K562 (cell line): Measurements from ENCODE around the gene MIB2. TPM values are rescaled to one million over a fixed set of nuclear protein-coding genes. Genes with fewer than 3 reads are reported as not detected.

ENCODE experiments used
- ATAC-seq: fragments of 200-7000 bp; cut with Tn5 transposase; 3 replicates; pipeline ENCODE4 v1.9.1; 2020; ENCODE audit warnings: moderate library complexity
- BruUV-seq: library from RNA; stranded (reverse); fragments of 400-500 nt; replicated peaks from 2 replicates; lab custom pipeline; 2021; lab: Mats Ljungman, UMichigan
- CTCF ChIA-PET: fragments of 300-600 bp; formaldehyde crosslinking; extraction: SDS; loops from one replicate; lab custom pipeline; 2021; ENCODE audit warnings: low intra/inter-chr PET ratio; lab: Yijun Ruan, JAX
- POLR2A ChIA-PET: fragments of 300-600, 350-650 bp; sonication (Branson Sonifier 250); formaldehyde crosslinking; extraction: SDS; loops from one replicate; lab custom pipeline; 2021; ENCODE audit warnings: antibody characterized with exemption, inconsistent platforms; lab: Yijun Ruan, JAX
- DNase-seq, 4 experiments: peaks; one replicate each; pipeline versions ENCODE4 v3.0.0 to v3.0.0-alpha.2; 2011 to 2018; ENCODE audit warnings: low spot score in 3 of 4, mixed read lengths in 3 of 4; ENCODE audit errors: extremely low read depth in 1 of 4
- FAIRE-seq: peaks from 2 replicates; lab custom pipeline; 2011; peaks lifted over from hg19 to GRCh38; lab: Jason Lieb, UNC
- H2AFZ ChIP-seq: 2 replicates; pipeline ENCODE4 v1.6.0; 2011; ENCODE audit warnings: low read depth, low read length, control low read depth, inconsistent platforms
- H3K27ac ChIP-seq: fragments of 200-600 bp; 3 replicates; pipeline ENCODE4 v1.8.0; 2011; ENCODE audit warnings: low read depth, mild to moderate bottlenecking, control low read depth, inconsistent platforms, low read length, moderate library complexity, mixed read lengths; ENCODE audit errors: extremely low read depth
- H3K27me3 ChIP-seq, 2 experiments: fragments of 300-600 bp in 1 of 2; 2 replicates in 1 of 2; 3 replicates in 1 of 2; pipeline versions ENCODE4 v1.6.0 to v1.8.0; 2011; ENCODE audit warnings: inconsistent platforms in 2 of 2, low read length in 2 of 2, mild to moderate bottlenecking in 1 of 2, mixed read lengths in 1 of 2, moderate library complexity in 1 of 2; ENCODE audit not compliant: control insufficient read depth in 2 of 2, insufficient read depth in 2 of 2
- H3K36me3 ChIP-seq: fragments of 300-600 bp; 3 replicates; pipeline ENCODE4 v1.8.0; 2011; ENCODE audit warnings: mild to moderate bottlenecking, low read length, inconsistent platforms; ENCODE audit not compliant: control insufficient read depth, insufficient read depth
- H3K4me1 ChIP-seq, 2 experiments: fragments of 200-600 bp in 1 of 2; replicated peaks in 1 of 2; 2 replicates in 1 of 2; 3 replicates in 1 of 2; pipeline versions ENCODE4 v1.5.1 to v1.8.0; 2011; ENCODE audit warnings: inconsistent platforms in 2 of 2, low read length in 2 of 2, mild to moderate bottlenecking in 1 of 2, mixed read lengths in 1 of 2, moderate library complexity in 1 of 2; ENCODE audit not compliant: control insufficient read depth in 2 of 2, insufficient read depth in 2 of 2
- H3K4me2 ChIP-seq: 2 replicates; pipeline ENCODE4 v1.6.1; 2011; ENCODE audit warnings: low read length, control low read depth, inconsistent platforms, mixed read lengths; ENCODE audit not compliant: insufficient read depth
- H3K4me3 ChIP-seq: fragments of 200-600 bp; sonication (generic), shearing (Covaris generic); 2 replicates; pipeline ENCODE4 v1.5.1; 2016; ENCODE audit warnings: control low read depth, inconsistent platforms
- H3K79me2 ChIP-seq: fragments of 200-600 bp; 3 replicates; pipeline ENCODE4 v1.8.0; 2011; ENCODE audit warnings: low read length, inconsistent platforms; ENCODE audit not compliant: control insufficient read depth, insufficient read depth
- H3K9ac ChIP-seq, 2 experiments: 2 replicates each; pipeline versions ENCODE4 v1.6.0 to v1.6.1; 2011; ENCODE audit warnings: low read depth in 2 of 2, low read length in 2 of 2, control low read depth in 1 of 2, inconsistent platforms in 1 of 2, mild to moderate bottlenecking in 1 of 2, mixed read lengths in 1 of 2; ENCODE audit not compliant: insufficient read depth in 1 of 2
- H3K9me1 ChIP-seq: one replicate; pipeline ENCODE4 v1.6.0; 2011; ENCODE audit warnings: inconsistent platforms, mild to moderate bottlenecking, low read length, moderate library complexity; ENCODE audit not compliant: control insufficient read depth, insufficient read depth
- H3K9me3 ChIP-seq: replicated peaks from 2 replicates; pipeline ENCODE4 v1.5.1; 2011; ENCODE audit warnings: low read depth, low read length, inconsistent platforms; ENCODE audit not compliant: control insufficient read depth, insufficient read depth
- H4K20me1 ChIP-seq: replicated peaks from 2 replicates; pipeline ENCODE4 v1.6.1; 2011; ENCODE audit warnings: low read length, inconsistent platforms, mixed read lengths; ENCODE audit not compliant: control insufficient read depth, insufficient read depth
- CBFA2T3 ChIP-seq: fragments of 450-650 bp; IDR thresholded peaks from 2 replicates; pipeline ENCODE4 v1.6.1; 2017
- DPF2 ChIP-seq: fragments of 450-650 bp; IDR thresholded peaks from 2 replicates; pipeline ENCODE4 v1.6.1; 2016
- ELF4 ChIP-seq: fragments of 450-650 bp; formaldehyde crosslinking; IDR thresholded peaks from 2 replicates; pipeline ENCODE4 v1.4.0; 2022; ENCODE audit warnings: missing genetic modification characterization
- FOXA1 ChIP-seq: fragments of 450-650 bp; IDR thresholded peaks from 2 replicates; pipeline ENCODE4 v1.6.1; 2016; ENCODE audit warnings: mild to moderate bottlenecking, borderline replicate concordance
- FOXK1 ChIP-seq: sonication (generic); formaldehyde crosslinking; IDR thresholded peaks from 2 replicates; pipeline ENCODE4 v1.8.0; 2022; ENCODE audit warnings: missing genetic modification reagents, mild to moderate bottlenecking, borderline replicate concordance
- GTF2F1 ChIP-seq: IDR thresholded peaks from 2 replicates; pipeline ENCODE4 v1.6.1; 2011; ENCODE audit warnings: low read depth, low read length, improper control_type of control experiment
- PURB ChIP-seq: sonication (generic); formaldehyde crosslinking; IDR thresholded peaks from 2 replicates; pipeline ENCODE4 v1.9.0; 2021; ENCODE audit warnings: low read depth, mild to moderate bottlenecking, missing genetic modification reagents
- XRCC5 ChIP-seq: fragments of 200-400 bp; formaldehyde crosslinking; IDR thresholded peaks from 2 replicates; pipeline ENCODE4 v1.6.1; 2017; ENCODE audit warnings: low read depth, mild to moderate bottlenecking, low read length
- ZNF124 ChIP-seq: sonication (generic); formaldehyde crosslinking; IDR thresholded peaks from 2 replicates; pipeline ENCODE4 v1.8.1; 2022; ENCODE audit warnings: missing genetic modification reagents
- ZNF583 ChIP-seq: fragments of 250-450 bp; sonication (Bioruptor Pico); IDR thresholded peaks from 2 replicates; pipeline ENCODE4 v1.4.0; 2020
- WGBS: fragments of 100-300 bp; shearing (Covaris generic); methylation state at CpG from one replicate; pipeline ENCODE4 v1.1.6; 2016; ENCODE audit warnings: low coverage, mixed read lengths; ENCODE audit not compliant: insufficient coverage; ENCODE audit errors: missing lambda C conversion rate; 5-methylcytosine and 5-hydroxymethylcytosine counted together
- in situ Hi-C: fragments of 300-500 bp; cut with MboI; formaldehyde crosslinking; loops from 4 replicates; pipeline ENCODE4 v1.15.0; 2018; ENCODE audit warnings: inconsistent platforms, mixed read lengths
- intact Hi-C: fragments of 100-400 bp; cut with micrococcal nuclease; formaldehyde crosslinking; loops from 2 replicates; pipeline ENCODE4 v1.14.2; 2022
- polyA plus RNA-seq, 8 experiments: library from polyadenylated mRNA; depleted of rRNA in 4 of 8; stranded (reverse) in 5 of 8; unstranded in 3 of 8; fragments of >200 nt; fragmentation: Nextera tagmentation in 2 of 8; fragmentation: Illumina TruSeq in 1 of 8; extraction: Ambion mirVana in 2 of 8; extraction: Trizol in 1 of 8; gene quantifications; 2 replicates each; pipeline versions ENCODE4 v1.2.1 to v1.2.3, GENCODE V29; 2011 to 2014; ENCODE audit warnings: inconsistent platforms in 1 of 8, missing spikeins in 1 of 8
- total RNA-seq, 7 experiments: library from RNA; depleted of rRNA in 6 of 7; stranded (reverse); fragments of >200 nt in 6 of 7; fragmentation: Illumina TruSeq in 2 of 7; extraction: Trizol in 2 of 7; gene quantifications; 2 replicates each; pipeline versions ENCODE4 v1.2.1 to v1.2.3, GENCODE V29; 2011 to 2021; ENCODE audit warnings: low replicate concordance in 1 of 7
- TF ChIP-seq, protein P1 (sequence below), 2 experiments: fragments of 250-450 bp in 1 of 2; fragments of 450-650 bp in 1 of 2; sonication (Bioruptor Pico) in 1 of 2; IDR thresholded peaks; 2 replicates each; pipeline versions ENCODE4 v1.6.1 to v1.8.0; 2016 to 2021; ENCODE audit warnings: mild to moderate bottlenecking in 2 of 2, moderate library complexity in 2 of 2, missing compliant biosample characterization in 1 of 2, missing genetic modification characterization in 1 of 2
- TF ChIP-seq, protein P2 (sequence below), 2 experiments: fragments of 450-650 bp in 1 of 2; sonication (generic) in 1 of 2; formaldehyde crosslinking in 1 of 2; IDR thresholded peaks; 2 replicates each; pipeline versions ENCODE4 v1.7.1 to v1.9.0; 2016 to 2022; ENCODE audit warnings: inconsistent platforms in 1 of 2, mild to moderate bottlenecking in 1 of 2, missing genetic modification reagents in 1 of 2

The MIB2 gene
- total and polyA plus RNA-seq, 9 of the 15 experiments (the other 6 are each of a cell fraction or from before 2014, with no cell fraction given) = 0.04 to 17.0 (median 4.9) TPM; not detected in 1

DNA sequence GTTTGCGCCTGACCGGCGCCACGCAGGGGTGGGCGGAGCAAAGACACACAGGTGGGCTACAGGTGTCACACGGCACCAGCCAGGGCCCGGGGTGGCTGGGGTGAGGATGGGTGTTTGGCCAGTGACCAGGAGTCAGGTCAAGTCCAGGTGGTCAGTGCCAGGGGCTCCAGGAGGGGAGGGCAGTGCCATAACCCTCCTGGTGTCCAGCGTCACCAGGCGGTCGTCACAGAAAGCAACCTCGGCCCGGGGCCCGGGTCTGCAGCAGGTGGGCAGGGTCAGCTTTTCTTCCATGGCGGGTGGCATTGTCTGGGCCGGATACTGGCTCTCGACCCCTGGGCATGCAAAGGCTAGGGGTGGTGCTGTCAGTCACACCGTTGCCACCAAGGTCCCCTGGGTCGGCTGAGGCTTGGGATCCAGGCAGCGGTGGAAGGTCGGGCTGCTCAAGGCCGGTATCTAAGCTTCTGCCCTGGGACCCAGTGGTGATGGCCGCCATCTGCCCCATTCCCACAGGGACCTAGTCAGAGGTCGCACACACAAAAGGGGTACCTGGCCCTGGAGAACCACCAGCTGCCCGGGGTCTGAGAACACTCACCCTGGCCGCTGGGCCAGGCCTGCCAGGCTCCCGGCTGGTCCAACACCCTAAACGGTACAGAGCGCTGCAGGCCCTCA lies 17.1 kb upstream of the MIB2 start:
- FAIRE-seq = no peak
- no peak for TF ChIP-seq DPF2
- peak; percentile 39; the same call in 1 of the 2 replicates for TF ChIP-seq ZNF124
- TF ChIP-seq, protein P1, sequence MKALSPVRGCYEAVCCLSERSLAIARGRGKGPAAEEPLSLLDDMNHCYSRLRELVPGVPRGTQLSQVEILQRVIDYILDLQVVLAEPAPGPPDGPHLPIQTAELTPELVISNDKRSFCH (CRISPR knock-in tag; IDR thresholded peaks at IDR 0.05) = no peak
- TF ChIP-seq, protein P1 (tag; IDR thresholded peaks at IDR 0.05) = no peak
- TF ChIP-seq FOXA1 = no peak
- TF ChIP-seq ELF4 = no peak
- TF ChIP-seq FOXK1 (CRISPR knock-in tag) = no peak
- no peak for TF ChIP-seq XRCC5
- TF ChIP-seq PURB (CRISPR knock-in tag) = no peak
- TF ChIP-seq CBFA2T3 = no peak
- no peak for TF ChIP-seq ZNF583 (CRISPR knock-in tag)
- no peak for TF ChIP-seq GTF2F1
- TF ChIP-seq, protein P2, sequence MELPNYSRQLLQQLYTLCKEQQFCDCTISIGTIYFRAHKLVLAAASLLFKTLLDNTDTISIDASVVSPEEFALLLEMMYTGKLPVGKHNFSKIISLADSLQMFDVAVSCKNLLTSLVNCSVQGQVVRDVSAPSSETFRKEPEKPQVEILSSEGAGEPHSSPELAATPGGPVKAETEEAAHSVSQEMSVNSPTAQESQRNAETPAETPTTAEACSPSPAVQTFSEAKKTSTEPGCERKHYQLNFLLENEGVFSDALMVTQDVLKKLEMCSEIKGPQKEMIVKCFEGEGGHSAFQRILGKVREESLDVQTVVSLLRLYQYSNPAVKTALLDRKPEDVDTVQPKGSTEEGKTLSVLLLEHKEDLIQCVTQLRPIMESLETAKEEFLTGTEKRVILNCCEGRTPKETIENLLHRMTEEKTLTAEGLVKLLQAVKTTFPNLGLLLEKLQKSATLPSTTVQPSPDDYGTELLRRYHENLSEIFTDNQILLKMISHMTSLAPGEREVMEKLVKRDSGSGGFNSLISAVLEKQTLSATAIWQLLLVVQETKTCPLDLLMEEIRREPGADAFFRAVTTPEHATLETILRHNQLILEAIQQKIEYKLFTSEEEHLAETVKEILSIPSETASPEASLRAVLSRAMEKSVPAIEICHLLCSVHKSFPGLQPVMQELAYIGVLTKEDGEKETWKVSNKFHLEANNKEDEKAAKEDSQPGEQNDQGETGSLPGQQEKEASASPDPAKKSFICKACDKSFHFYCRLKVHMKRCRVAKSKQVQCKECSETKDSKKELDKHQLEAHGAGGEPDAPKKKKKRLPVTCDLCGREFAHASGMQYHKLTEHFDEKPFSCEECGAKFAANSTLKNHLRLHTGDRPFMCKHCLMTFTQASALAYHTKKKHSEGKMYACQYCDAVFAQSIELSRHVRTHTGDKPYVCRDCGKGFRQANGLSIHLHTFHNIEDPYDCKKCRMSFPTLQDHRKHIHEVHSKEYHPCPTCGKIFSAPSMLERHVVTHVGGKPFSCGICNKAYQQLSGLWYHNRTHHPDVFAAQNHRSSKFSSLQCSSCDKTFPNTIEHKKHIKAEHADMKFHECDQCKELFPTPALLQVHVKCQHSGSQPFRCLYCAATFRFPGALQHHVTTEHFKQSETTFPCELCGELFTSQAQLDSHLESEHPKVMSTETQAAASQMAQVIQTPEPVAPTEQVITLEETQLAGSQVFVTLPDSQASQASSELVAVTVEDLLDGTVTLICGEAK (IDR thresholded peaks at IDR 0.05) = no peak
- TF ChIP-seq, protein P2 (CRISPR knock-in tag; IDR thresholded peaks at IDR 0.05) = no peak

More for the DNA sequence above, 17.1 kb upstream of the MIB2 start:
- no peaks in the 10 kb centered on the region for H3K9me1 ChIP-seq
- H3K4me2 ChIP-seq = no peak overlapping the region
- H3K4me3 ChIP-seq = no peak overlapping the region
- CTCF ChIA-PET = no interaction called here
- no peaks in the 10 kb centered on the region for H3K27me3 ChIP-seq
- no peak overlapping the region for H2AFZ ChIP-seq
- DNase-seq = peak in 1 of 4 experiments; percentile 5
- WGBS = 79% methylated on average over 23 of the region's 28 CpGs
- intact Hi-C loops = no loop called here
- POLR2A ChIA-PET = interaction anchor here (0.7 to 2.2 kb wide), 3 partner anchors 15 to 20 kb away, joined by 4 to 13 read pairs (median 9); no protein-coding TSS in a partner anchor
- no peak for ATAC-seq
- no peaks in the 10 kb centered on the region; the same call in 1 of the 2 replicates for H4K20me1 ChIP-seq
- in situ Hi-C loops = no loop called here
- TSS peak; percentile 43 for BruUV-seq
- no peaks in the 10 kb centered on the region for H3K9me3 ChIP-seq
- H3K9ac ChIP-seq = peak overlapping the region in 1 of 2 experiments; percentile 89; a peak in 2 of 4 replicates
- no peak overlapping the region for H3K27ac ChIP-seq
- no peaks in the 10 kb centered on the region; the same call in 2 of the 3 replicates for H3K79me2 ChIP-seq
- peaks cover 20 to 76% of the 10 kb centered on the region in 2 experiments; a peak in 4 of 5 replicates for H3K4me1 ChIP-seq
- H3K36me3 ChIP-seq = no peaks in the 10 kb centered on the region
